Caki2 (cell line): ENCODE measurements around the gene CABP4. TPM values are rescaled to one million over a fixed set of nuclear protein-coding genes. Genes with fewer than 3 reads are reported as not detected.
A peak's percentile ranks its signal among the peaks of the same experiment; 100 is the strongest.
"Not testable (repeated sequence)": the region's sequence is repeated elsewhere in the genome, so short reads cannot be mapped to it uniquely, and the experiment has no call there.

Experiments
- DNase-seq: peaks from one replicate; pipeline ENCODE4 v3.0.0-alpha.2; 2015; ENCODE audit warnings: low read depth
- in situ Hi-C: cut with HindIII; loops from 2 replicates; pipeline ENCODE4 v1.10.0; 2016; ENCODE audit warnings: low sequenced_read_pairs, low pct_unique_long_range_greater_than_20kb, mixed read lengths
- total RNA-seq: library from RNA; depleted of rRNA; stranded (reverse); fragments of >200 nt; shearing (Covaris generic); gene quantifications from 2 replicates; pipeline ENCODE4 v1.2.3, GENCODE V29; 2014; ENCODE audit warnings: low replicate concordance

CABP4 gene
- total RNA-seq, 1 experiment from 2014 or later, result 10.8 TPM

GRCh38 chr11:67466962-67467771, 12.0 kb downstream of the CABP4 start:
- in situ Hi-C loops, result no loop called here
- DNase-seq, result no peak

- DNase-seq, result no peak
- in situ Hi-C loops, result no loop called here
Measured at GRCh38 chr11:67468056-67468455, 12.9 kb downstream of the CABP4 start.

GRCh38 chr11:67468456-67468758, 13.3 kb downstream of the CABP4 start:
- in situ Hi-C loops, result no loop called here
- no peak for DNase-seq

- in situ Hi-C loops, result no loop called here
- DNase-seq, result peak; percentile 62
Measured at GRCh38 chr11:67468759-67469507, 13.8 kb downstream of the CABP4 start, which contains the start of gene TMEM134. TSS of gene TMEM134 (minus strand) at chr11:67469251. CDS start at chr11:67469192, 59 bp downstream.

DNA sequence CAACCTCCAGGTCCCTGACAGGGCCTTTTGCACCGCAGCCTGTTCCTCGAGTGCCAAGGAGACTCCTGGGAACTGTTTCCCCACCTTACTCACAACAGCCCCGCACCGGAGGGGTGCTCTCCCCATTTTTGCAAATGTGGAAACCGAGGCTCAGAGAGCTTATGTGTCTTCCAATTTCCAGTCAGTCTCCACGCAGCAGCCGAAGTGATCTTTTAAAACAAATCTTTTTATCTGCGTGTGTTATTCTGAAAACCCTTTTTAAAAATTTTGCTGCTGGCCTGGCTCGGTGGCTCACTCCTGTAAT, 14.3 kb downstream of the CABP4 start:
- in situ Hi-C loops, result no loop called here
- DNase-seq, result no peak

DNA sequence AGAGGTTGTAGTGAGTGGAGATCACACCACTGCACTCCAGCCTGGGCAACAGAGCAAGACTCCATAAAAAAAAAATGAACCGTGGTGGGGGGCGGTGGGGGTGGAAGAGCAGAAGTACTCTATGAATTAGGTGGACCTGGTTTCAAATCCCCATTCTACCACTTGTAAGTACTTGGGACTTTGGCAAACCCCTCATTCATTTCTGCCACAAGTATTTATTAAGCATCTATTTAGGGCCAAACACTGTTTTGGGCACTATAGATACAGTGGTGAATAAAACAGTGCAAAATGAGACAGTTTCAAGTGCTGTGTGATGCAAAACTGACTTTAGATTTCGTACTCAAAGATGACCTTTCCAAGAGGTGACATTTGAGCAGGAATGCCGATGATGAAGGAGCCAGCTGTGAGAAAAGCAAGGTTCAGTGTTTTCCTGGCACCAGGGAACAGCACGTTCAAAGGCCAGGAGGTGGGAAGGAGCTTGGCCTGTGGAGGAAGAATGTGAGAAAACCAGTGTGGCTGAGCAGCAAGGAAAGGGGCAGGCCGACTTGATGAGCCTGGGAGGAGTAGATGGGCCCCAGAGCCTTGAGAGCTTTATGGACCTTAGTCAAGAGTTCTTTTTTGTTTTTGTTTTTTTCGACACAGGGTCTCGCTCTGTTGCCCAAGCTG, 15.3 kb downstream of the CABP4 start:
- DNase-seq, result no peak
- in situ Hi-C loops, result no loop called here

DNA sequence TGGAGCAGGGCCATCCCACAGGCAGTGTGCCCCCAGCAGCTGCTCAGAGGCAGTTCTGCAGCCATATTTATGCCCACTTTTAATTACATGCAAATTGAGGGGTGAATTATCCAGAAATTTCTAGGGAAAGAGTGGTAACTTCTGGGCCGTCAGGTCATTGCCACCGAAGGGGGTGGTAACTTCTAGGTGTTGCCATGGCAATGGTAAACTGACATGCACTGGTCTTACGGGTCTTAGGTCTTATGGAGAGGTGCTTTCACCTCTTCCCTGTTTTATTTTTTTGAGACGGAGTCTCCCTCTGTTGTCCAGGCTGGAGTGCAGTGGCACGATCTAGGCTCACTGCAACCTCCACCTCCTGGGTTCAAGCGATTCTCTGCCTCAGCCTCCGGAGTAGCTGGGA, 17.7 kb downstream of the CABP4 start:
- in situ Hi-C loops, result no loop called here
- no peak for DNase-seq

DNA sequence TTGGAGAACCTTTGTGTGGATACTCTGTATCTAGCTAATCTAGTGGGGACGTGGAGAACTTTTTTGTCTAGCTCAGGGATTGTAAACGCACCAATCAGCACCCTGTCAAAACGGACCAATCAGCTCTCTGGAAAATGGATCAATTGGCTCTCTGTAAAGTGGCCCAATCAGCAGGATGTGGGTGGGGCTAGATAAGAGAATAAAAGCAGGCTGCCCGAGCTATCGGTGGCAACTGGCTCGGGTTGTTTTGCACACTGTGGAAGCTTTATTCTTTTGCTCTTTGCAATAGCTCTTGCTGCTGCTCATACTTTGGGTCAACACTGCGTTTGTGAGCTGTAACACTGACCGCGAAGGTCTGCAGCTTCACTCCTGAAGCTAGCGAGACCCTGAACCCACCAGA, 21.5 kb downstream of the CABP4 start:
- in situ Hi-C loops, DNase-seq: not testable (repeated sequence)

DNA sequence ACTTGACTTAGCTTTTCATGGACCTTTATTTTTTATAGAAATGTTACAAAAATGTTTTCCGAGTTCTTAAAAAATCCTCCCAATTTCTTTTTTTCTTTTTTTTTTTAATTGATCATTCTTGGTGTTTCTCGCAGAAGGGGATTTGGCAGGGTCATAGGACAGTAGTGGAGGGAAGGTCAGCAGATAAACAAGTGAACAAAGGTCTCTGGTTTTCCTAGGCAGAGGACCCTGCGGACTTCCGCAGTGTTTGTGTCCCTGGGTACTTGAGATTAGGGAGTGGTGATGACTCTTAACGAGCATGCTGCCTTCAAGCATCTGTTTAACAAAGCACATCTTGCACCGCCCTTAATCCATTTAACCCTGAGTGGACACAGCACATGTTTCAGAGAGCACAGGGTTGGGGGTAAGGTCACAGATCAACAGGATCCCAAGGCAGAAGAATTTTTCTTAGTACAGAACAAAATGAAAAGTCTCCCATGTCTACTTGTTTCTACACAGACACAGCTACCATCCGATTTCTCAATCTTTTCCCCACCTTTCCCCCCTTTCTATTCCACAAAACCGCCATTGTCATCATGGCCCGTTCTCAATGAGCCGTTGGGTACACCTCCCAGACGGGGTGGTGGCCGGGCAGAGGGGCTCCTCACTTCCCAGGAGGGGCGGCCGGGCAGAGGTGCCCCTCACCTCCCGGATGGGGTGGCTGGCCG, 22.3 kb downstream of the CABP4 start:
- in situ Hi-C loops, result not testable (repeated sequence)

GRCh38 chr11:67482275-67482826, 27.2 kb downstream of the CABP4 start:
- in situ Hi-C loops, result no loop called here
- DNase-seq, result no peak

More for the DNA sequence above, 22.3 kb downstream of the CABP4 start:
- DNase-seq, result not testable (repeated sequence)

GRCh38 chr11:67482827-67483798, 28.0 kb downstream of the CABP4 start, which contains the start of gene AIP:
TSS of gene AIP (plus strand) at chr11:67483026. CDS start at chr11:67483159, 133 bp downstream.
- in situ Hi-C loops, result no loop called here
- DNase-seq, result peak; percentile 94

- DNase-seq, result no peak
- in situ Hi-C loops, result no loop called here
Measured at GRCh38 chr11:67483831-67484665, 28.9 kb downstream of the CABP4 start.

DNA sequence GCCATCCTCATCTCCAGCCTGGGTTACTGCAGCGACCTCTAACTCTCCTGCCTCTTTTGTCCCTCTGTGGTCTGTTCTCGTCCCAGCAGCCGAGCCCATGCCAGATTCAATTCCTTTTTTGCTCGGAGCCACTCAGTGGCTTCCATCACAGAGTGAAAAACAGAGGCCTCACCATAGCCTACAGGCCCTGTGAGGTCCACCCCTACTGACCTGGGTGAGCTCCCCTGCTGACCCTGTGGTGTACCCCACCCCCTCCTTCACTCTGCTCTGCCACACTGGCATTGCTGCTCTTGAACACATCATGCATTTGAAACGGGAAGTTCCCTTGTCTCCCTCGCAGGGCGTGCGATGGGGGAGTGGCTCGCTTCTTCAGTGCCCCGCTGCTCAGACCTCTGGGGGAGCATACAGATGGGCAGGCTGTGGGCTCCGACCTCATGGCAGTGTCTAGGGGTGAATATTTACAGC, 29.7 kb downstream of the CABP4 start:
- no peak for DNase-seq
- in situ Hi-C loops, result no loop called here

DNA sequence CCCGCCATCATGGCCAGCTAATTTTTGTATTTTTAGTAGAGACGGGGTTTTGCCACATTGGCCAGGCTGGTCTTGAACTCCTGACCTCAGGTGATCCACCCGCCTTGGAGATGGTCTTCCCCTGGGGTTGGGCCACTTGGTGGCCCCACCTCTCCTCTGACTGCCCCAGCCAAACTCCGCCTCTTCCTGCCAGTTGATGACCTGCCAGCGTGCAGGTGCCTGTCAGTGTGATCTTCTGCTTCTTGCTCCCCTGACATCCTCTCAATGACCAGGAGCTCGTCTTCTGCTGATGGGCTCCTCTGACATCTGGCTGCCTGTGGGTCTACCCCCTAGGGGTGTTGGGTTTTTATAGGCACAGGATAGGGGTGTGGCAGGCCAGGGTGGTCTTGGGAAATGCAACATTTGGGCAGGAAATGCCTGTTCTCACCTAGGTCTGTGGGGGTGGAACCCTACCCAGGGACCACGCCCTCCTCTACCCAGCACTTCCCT, 30.8 kb downstream of the CABP4 start:
- in situ Hi-C loops, DNase-seq: not testable (repeated sequence)

DNA sequence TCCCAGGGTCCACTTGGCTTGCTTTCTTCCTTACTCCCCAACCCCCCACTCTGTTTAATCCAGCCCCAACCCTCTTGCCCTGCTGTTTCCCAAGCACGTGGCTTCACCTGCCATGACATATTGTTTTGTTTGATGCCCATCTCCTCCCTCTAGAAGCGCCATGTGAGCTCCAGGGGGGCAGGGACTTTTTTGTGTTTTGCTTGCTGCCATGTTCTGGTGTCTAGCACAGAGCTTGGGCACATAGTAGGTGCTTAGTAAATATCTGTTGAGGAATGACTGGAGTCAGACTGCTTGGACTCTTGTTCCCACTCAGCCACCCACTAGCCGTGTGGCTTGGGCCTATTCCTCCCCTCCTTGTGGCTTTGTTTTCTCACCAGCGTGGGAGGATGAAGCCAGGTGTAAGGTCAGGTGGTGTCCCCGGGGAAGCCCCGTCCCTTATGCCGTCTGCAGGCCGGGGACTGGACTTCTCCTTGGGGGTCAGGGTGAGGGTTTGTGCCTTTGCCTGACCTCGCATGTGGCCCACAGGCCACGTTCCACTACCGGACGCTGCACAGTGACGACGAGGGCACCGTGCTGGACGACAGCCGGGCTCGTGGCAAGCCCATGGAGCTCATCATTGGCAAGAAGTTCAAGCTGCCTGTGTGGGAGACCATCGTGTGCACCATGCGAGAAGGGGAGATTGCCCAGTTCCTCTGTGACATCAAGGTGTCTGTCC, 31.5 kb downstream of the CABP4 start:
- no peak for DNase-seq
- in situ Hi-C loops, result no loop called here
